Upper lobe of right lung (tissue), 1 donor: ENCODE measurements around the gene UBL7. TPM values are rescaled to one million over a fixed set of nuclear protein-coding genes. Genes with fewer than 3 reads are reported as not detected.

ENCODE experiments used
- ATAC-seq: fragments of 200-7000 bp; cut with Tn5 transposase; one replicate; pipeline ENCODE4 v1.9.1; 2020; ENCODE audit warnings: mild to moderate bottlenecking, moderate library complexity
- DNase-seq: peaks from one replicate; pipeline ENCODE4 v3.0.0-alpha.2; 2020
- H3K27ac ChIP-seq: fragments of 200-600 bp; one replicate; pipeline ENCODE4 v1.8.0; 2022
- H3K27me3 ChIP-seq: fragments of 200-600 bp; one replicate; pipeline ENCODE4 v1.8.0; 2022; ENCODE audit warnings: mild to moderate bottlenecking
- H3K36me3 ChIP-seq: fragments of 200-600 bp; one replicate; pipeline ENCODE4 v1.8.0; 2022
- H3K4me1 ChIP-seq: fragments of 200-600 bp; one replicate; pipeline ENCODE4 v1.8.0; 2022
- H3K4me3 ChIP-seq: fragments of 200-600 bp; one replicate; pipeline ENCODE4 v1.8.0; 2022; ENCODE audit warnings: mild to moderate bottlenecking
- H3K9me3 ChIP-seq: fragments of 200-600 bp; one replicate; pipeline ENCODE4 v1.8.0; 2022
- CTCF ChIP-seq: fragments of 200-600 bp; IDR thresholded peaks from one replicate; pipeline ENCODE4 v1.8.0; 2022; ENCODE audit warnings: antibody characterized with exemption
- intact Hi-C: fragments of 100-400 bp; cut with DNase I; formaldehyde crosslinking; loops from one replicate; pipeline ENCODE4 v1.11.0; 2022
- total RNA-seq: library from RNA; stranded (reverse); fragmentation: NEBNext Ultra II Directional; extraction: Animal tissue kit (Norgen Biotek cat#: 25700); gene quantifications from one replicate; pipeline ENCODE4 v1.2.1, GENCODE V29; 2021
- donor health status: DM: no; HTN: yes; CAD: no; lungs with severe emphysema.

The UBL7 gene
- total RNA-seq, 1 donor from 2014 or later, result 40.8 TPM

GRCh38 chr15:74413350-74414080, 47.4 kb downstream of the UBL7 start:
- Histone ChIP-seq H3K9me3 (no peaks in the 10 kb centered on the region), H3K36me3 (no peaks in the 10 kb centered on the region), H3K27me3 (no peaks in the 10 kb centered on the region), H3K4me3 (no peak overlapping the region), H3K4me1 (no peaks in the 10 kb centered on the region), H3K27ac (no peak overlapping the region)
- DNase-seq, result no peak
- no peak for ATAC-seq
- intact Hi-C loops, result no loop called here
- no peak for TF ChIP-seq CTCF

GRCh38 chr15:74412159-74412558, 48.8 kb downstream of the UBL7 start:
- ATAC-seq (no peak), DNase-seq (no peak)
- intact Hi-C loops, result no loop called here
- Histone ChIP-seq H3K27me3 (no peaks in the 10 kb centered on the region), H3K27ac (no peak overlapping the region), H3K4me3 (no peak overlapping the region), H3K9me3 (no peaks in the 10 kb centered on the region), H3K4me1 (no peaks in the 10 kb centered on the region), H3K36me3 (no peaks in the 10 kb centered on the region)
- TF ChIP-seq CTCF, result no peak

GRCh38 chr15:74411686-74412085, 49.3 kb downstream of the UBL7 start:
- intact Hi-C loops, result no loop called here
- Histone ChIP-seq H3K4me3 (no peak overlapping the region), H3K4me1 (no peaks in the 10 kb centered on the region), H3K27me3 (no peaks in the 10 kb centered on the region), H3K9me3 (no peaks in the 10 kb centered on the region), H3K27ac (no peak overlapping the region), H3K36me3 (no peaks in the 10 kb centered on the region)
- no peak for ATAC-seq
- no peak for DNase-seq
- no peak for TF ChIP-seq CTCF

GRCh38 chr15:74410502-74410901, 50.5 kb downstream of the UBL7 start:
- no peaks in the 10 kb centered on the region for H3K9me3 ChIP-seq
- H3K27ac ChIP-seq, result no peak overlapping the region
- no peaks in the 10 kb centered on the region for H3K27me3 ChIP-seq
- H3K4me3 ChIP-seq, result no peak overlapping the region
- H3K36me3 ChIP-seq, result no peaks in the 10 kb centered on the region
- no peaks in the 10 kb centered on the region for H3K4me1 ChIP-seq
- ATAC-seq (no peak), DNase-seq (no peak)
- no peak for TF ChIP-seq CTCF
- intact Hi-C loops, result no loop called here

DNA sequence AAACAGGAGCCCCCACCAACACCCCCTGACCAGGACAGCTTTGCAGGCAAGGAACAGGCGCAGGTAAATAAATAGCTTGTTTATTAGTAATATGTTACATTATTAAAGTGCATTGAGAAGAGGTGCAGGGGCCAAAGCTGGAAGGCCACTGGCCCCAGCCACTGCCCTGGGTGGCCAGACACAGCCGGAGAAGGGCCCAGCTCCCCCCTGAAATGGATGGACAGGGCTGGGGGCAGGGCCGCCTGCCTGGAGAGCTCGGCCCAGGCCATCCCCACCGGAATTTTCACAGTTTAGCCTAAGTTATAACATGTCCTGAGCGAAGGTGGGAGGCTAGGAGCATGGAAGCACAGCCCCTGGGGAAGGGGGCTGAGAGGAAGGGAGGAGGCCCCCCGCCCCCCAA, 51.7 kb downstream of the UBL7 start:
- DNase-seq (no peak), ATAC-seq (no peak)
- Histone ChIP-seq H3K36me3 (no peaks in the 10 kb centered on the region), H3K4me1 (no peaks in the 10 kb centered on the region), H3K27me3 (no peaks in the 10 kb centered on the region), H3K27ac (no peak overlapping the region), H3K4me3 (no peak overlapping the region), H3K9me3 (no peaks in the 10 kb centered on the region)
- intact Hi-C loops, result no loop called here
- TF ChIP-seq CTCF, result no peak

DNA sequence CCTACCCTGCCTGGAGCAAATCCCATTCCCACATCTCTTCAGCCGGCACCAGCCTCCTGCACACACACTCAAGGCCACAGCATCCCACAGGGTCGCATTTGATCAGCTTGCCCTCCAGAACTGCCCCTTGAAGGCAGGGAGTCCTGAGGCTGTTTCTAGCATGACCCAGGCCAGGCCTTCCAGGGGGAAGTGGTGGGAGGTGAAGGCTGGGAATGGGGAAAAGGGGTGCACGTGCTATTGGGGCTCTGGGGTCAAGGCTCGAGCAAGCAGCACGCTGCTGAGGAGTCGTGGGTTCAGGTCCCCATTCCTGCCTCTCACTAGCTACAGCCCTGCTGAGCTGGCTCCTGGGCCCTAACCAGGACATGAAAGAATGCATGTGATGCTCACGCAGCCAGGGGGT, 52.1 kb downstream of the UBL7 start:
- H3K4me3 ChIP-seq, result no peak overlapping the region
- H3K36me3 ChIP-seq, result no peaks in the 10 kb centered on the region
- intact Hi-C loops, result no loop called here
- TF ChIP-seq CTCF, result no peak
- no peak overlapping the region for H3K27ac ChIP-seq
- peaks cover under 1% of the 10 kb centered on the region for H3K4me1 ChIP-seq
- H3K9me3 ChIP-seq, result no peaks in the 10 kb centered on the region
- H3K27me3 ChIP-seq, result no peaks in the 10 kb centered on the region
- ATAC-seq, result no peak
- no peak for DNase-seq
